GM06990 (cell line): ENCODE results near the gene LMO7.

ENCODE experiments used
- DNase-seq: peaks from one replicate; pipeline ENCODE4 v3.0.0-alpha.2; 2011; ENCODE audit not compliant: insufficient read length; ENCODE audit errors: extremely low read depth
- H3K27me3 ChIP-seq: replicated peaks from 2 replicates; pipeline ENCODE4 v1.6.0; 2011; ENCODE audit warnings: low read length; ENCODE audit not compliant: control insufficient read depth, insufficient read depth
- H3K36me3 ChIP-seq: 2 replicates; pipeline ENCODE4 v1.5.1; 2011; ENCODE audit warnings: low read length; ENCODE audit not compliant: control insufficient read depth, insufficient read depth
- H3K4me3 ChIP-seq: replicated peaks from 2 replicates; pipeline ENCODE4 v1.5.1; 2011; ENCODE audit warnings: low read depth, mild to moderate bottlenecking, control low read depth, low read length
- CTCF ChIP-seq: IDR thresholded peaks from 2 replicates; pipeline ENCODE4 v1.5.1; 2011; ENCODE audit warnings: low read length, control low read depth, mild to moderate bottlenecking, inconsistent platforms; ENCODE audit not compliant: insufficient read depth, poor library complexity, severe bottlenecking

The LMO7 gene

GRCh38 chr13:75637181-75637750, 1.1 kb downstream of the LMO7 start:
- no peak for DNase-seq
- Histone ChIP-seq H3K27me3 (no peaks in the 10 kb centered on the region), H3K4me3 (peak overlapping the region; percentile 69), H3K36me3 (no peaks in the 10 kb centered on the region)
- no peak for TF ChIP-seq CTCF

GRCh38 chr13:75639454-75639853, 3.3 kb downstream of the LMO7 start:
- TF ChIP-seq CTCF, result no peak
- Histone ChIP-seq H3K4me3 (no peak overlapping the region; the same call in 1 of the 2 replicates), H3K27me3 (no peaks in the 10 kb centered on the region), H3K36me3 (no peaks in the 10 kb centered on the region)
- peak; percentile 46 for DNase-seq

DNA sequence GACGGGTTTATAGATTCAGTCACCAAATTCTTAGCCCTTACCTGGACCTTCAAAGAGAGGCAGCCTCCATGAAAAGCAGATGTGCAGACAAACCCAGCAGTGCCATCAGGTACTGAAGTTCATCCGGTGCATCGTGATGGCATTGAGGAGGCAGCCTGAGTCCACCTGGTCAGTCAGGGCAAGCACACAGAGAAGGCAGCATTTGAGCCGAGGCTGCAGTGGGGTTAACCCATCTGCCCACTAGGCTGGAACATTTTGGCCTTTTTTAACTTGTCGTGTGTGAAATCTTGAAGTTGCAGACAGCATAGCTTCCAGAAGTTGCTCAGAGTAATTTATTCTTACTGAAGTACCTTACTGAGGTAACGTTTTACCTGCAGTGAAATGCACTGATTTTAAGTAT, 4.9 kb downstream of the LMO7 start:
- DNase-seq, result no peak
- no peak overlapping the region for H3K4me3 ChIP-seq
- TF ChIP-seq CTCF, result no peak
- no peaks in the 10 kb centered on the region for H3K36me3 ChIP-seq
- no peaks in the 10 kb centered on the region for H3K27me3 ChIP-seq

DNA sequence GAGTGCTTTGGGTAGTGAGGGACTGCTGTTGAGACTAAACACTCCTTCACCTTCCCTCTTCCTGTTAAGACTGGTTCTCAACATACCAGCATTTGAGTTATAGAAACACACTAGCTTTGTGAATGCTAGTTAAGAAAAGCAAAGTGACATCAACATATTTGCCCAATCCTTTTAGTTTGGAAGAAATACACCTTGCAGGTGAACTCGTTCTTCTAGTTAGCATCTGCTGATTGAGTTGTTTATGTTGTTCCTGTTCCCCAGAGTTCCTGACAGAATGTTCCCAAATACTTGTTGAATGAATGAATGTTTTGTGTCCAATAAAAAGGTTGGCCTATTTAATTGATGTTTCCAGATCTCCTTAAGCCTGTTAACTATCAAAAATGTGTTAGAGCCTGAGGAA, 7.1 kb downstream of the LMO7 start:
- H3K27me3 ChIP-seq, result no peaks in the 10 kb centered on the region
- DNase-seq, result no peak
- H3K36me3 ChIP-seq, result no peaks in the 10 kb centered on the region
- no peak overlapping the region for H3K4me3 ChIP-seq
- no peak for TF ChIP-seq CTCF

GRCh38 chr13:75643693-75644092, 7.6 kb downstream of the LMO7 start:
- H3K36me3 ChIP-seq, result no peaks in the 10 kb centered on the region
- no peak overlapping the region for H3K4me3 ChIP-seq
- no peak for TF ChIP-seq CTCF
- no peaks in the 10 kb centered on the region for H3K27me3 ChIP-seq
- no peak for DNase-seq

DNA sequence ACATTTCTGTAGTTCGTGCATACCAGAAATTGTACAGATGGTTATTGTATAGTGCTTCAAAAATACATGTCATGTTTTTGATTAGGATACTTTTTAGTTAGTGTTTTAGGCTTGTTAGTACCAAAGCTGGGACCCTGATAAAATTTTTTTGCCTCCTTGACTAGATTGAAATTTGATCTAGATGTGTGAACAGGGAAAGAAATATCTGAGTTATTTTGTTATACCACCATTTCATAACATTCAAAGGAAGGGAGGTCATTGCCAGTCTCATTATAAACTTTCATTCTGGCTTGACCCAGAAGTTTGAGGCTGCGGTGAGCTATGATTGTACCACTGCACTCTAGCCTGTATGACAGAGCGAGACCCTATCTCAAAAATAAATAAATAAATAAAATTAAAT, 9.0 kb downstream of the LMO7 start:
- no peaks in the 10 kb centered on the region for H3K27me3 ChIP-seq
- H3K4me3 ChIP-seq, result no peak overlapping the region
- no peak for TF ChIP-seq CTCF
- no peaks in the 10 kb centered on the region for H3K36me3 ChIP-seq
- DNase-seq, result no peak
